Measurements from ENCODE around the gene WDFY4.

The WDFY4 gene

GRCh38 chr10:48708144-48708543, 23.5 kb downstream of the WDFY4 start:
- H3K4me1 ChIP-seq, result peaks cover 0 to 46% (median 0%) of the 10 kb centered on the region in 10 experiments; a peak in 7 of 20 replicates
- no peak for TF ChIP-seq Cebpa-rat (IDR thresholded peaks at IDR 0.05)
- H3K4me3 ChIP-seq, result no peak overlapping the region
- 0 out of 22 replicates have a peak overlapping the region, but pooled peaks of 1 of the 11 experiments have one; percentile 5 for H3K27ac ChIP-seq
- H3K36me3 ChIP-seq, result peaks cover 4 to 68% (median 24%) of the 10 kb centered on the region in 11 experiments; a peak in 18 of 22 replicates
- no peak overlapping the region for H3K9ac ChIP-seq
- 0 out of 22 replicates have a peak, but pooled peaks cover 0 to under 1% (median 0%) of the 10 kb centered on the region in 11 experiments for H3K9me3 ChIP-seq (replicated peaks in 1 of 11)
- H3K27me3 ChIP-seq, result no peaks in the 10 kb centered on the region
- H4K20me1 ChIP-seq, result peaks cover 0 to 64% (median 43%) of the 10 kb centered on the region in 11 experiments; a peak in 14 of 22 replicates
- peak overlapping the region in 3 of 11 experiments; percentile 38 to 70 (median 47); a peak in 5 of 22 replicates for H3K4me2 ChIP-seq

- no peak overlapping the region for H3K4me3 ChIP-seq
- peaks cover 4 to 70% (median 35%) of the 10 kb centered on the region in 11 experiments; a peak in 18 of 22 replicates for H3K36me3 ChIP-seq
- H3K4me1 ChIP-seq, result peaks cover 0 to 63% (median 6%) of the 10 kb centered on the region in 10 experiments; a peak in 10 of 20 replicates
- no peak overlapping the region for H3K4me2 ChIP-seq
- H4K20me1 ChIP-seq, result peaks cover 0 to 45% (median 18%) of the 10 kb centered on the region in 11 experiments; a peak in 11 of 22 replicates
- TF ChIP-seq Cebpa-rat (IDR thresholded peaks at IDR 0.05), result no peak
- H3K27ac ChIP-seq, result no peak overlapping the region
- no peaks in the 10 kb centered on the region for H3K27me3 ChIP-seq
- H3K9me3 ChIP-seq (replicated peaks in 1 of 11), result peaks cover 0 to 25% (median 8%) of the 10 kb centered on the region in 11 experiments; a peak in 15 of 22 replicates
- H3K9ac ChIP-seq, result no peak overlapping the region
Observed at GRCh38 chr10:48710647-48711275, 26.1 kb downstream of the WDFY4 start.

- no peak overlapping the region for H3K4me2 ChIP-seq
- H3K27ac ChIP-seq, result no peak overlapping the region
- no peaks in the 10 kb centered on the region for H3K27me3 ChIP-seq
- peaks cover 4 to 74% (median 35%) of the 10 kb centered on the region in 11 experiments; a peak in 18 of 22 replicates for H3K36me3 ChIP-seq
- H3K4me1 ChIP-seq, result peaks cover 0 to 62% (median 6%) of the 10 kb centered on the region in 10 experiments; a peak in 10 of 20 replicates
- no peak overlapping the region for H3K4me3 ChIP-seq
- peaks cover 0 to 25% (median 8%) of the 10 kb centered on the region in 11 experiments; a peak in 15 of 22 replicates for H3K9me3 ChIP-seq (replicated peaks in 1 of 11)
- H4K20me1 ChIP-seq, result peaks cover 0 to 43% (median 10%) of the 10 kb centered on the region in 11 experiments; a peak in 10 of 22 replicates
- no peak overlapping the region for H3K9ac ChIP-seq
- no peak for TF ChIP-seq Cebpa-rat (IDR thresholded peaks at IDR 0.05)
Observed at GRCh38 chr10:48711830-48712229, 27.2 kb downstream of the WDFY4 start.

- peaks cover 4 to 89% (median 35%) of the 10 kb centered on the region in 11 experiments; a peak in 18 of 22 replicates for H3K36me3 ChIP-seq
- H4K20me1 ChIP-seq, result peaks cover 0 to 36% (median 0%) of the 10 kb centered on the region in 11 experiments; a peak in 7 of 22 replicates
- peak in 2 of 11 experiments; percentile 22 to 38; a peak in 1 of 22 replicates for TF ChIP-seq Cebpa-rat (IDR thresholded peaks at IDR 0.05)
- H3K4me2 ChIP-seq, result peak overlapping the region in 6 of 11 experiments; percentile 37 to 66 (median 52); a peak in 11 of 22 replicates
- no peak overlapping the region for H3K4me3 ChIP-seq
- peak overlapping the region in 4 of 11 experiments; percentile 6 to 65 (median 47); a peak in 7 of 22 replicates for H3K27ac ChIP-seq
- peaks cover 0 to 25% (median 8%) of the 10 kb centered on the region in 11 experiments; a peak in 15 of 22 replicates for H3K9me3 ChIP-seq (replicated peaks in 1 of 11)
- H3K27me3 ChIP-seq, result no peaks in the 10 kb centered on the region
- H3K4me1 ChIP-seq, result peaks cover 0 to 40% (median 6%) of the 10 kb centered on the region in 10 experiments; a peak in 10 of 20 replicates
- no peak overlapping the region for H3K9ac ChIP-seq
Observed at GRCh38 chr10:48714088-48714487, 29.4 kb downstream of the WDFY4 start.

- Histone ChIP-seq H3K27ac (no peak overlapping the region), H3K4me2 (no peak overlapping the region), H3K9ac (no peak overlapping the region), H3K36me3 (peaks cover 0 to 91% (median 17%) of the 10 kb centered on the region in 11 experiments; a peak in 16 of 22 replicates), H3K27me3 (no peaks in the 10 kb centered on the region), H3K4me3 (no peak overlapping the region), H3K9me3 (replicated peaks in 1 of 11) (peaks cover 0 to 25% (median 8%) of the 10 kb centered on the region in 11 experiments; a peak in 15 of 22 replicates), H4K20me1 (peaks cover 0 to 45% (median 10%) of the 10 kb centered on the region in 11 experiments; a peak in 9 of 22 replicates), H3K4me1 (peaks cover 0 to 33% (median 6%) of the 10 kb centered on the region in 10 experiments; a peak in 10 of 20 replicates)
- no peak for TF ChIP-seq Cebpa-rat (IDR thresholded peaks at IDR 0.05)
Observed at GRCh38 chr10:48716416-48716815, 31.7 kb downstream of the WDFY4 start.

GRCh38 chr10:48720611-48721010, 35.9 kb downstream of the WDFY4 start:
- Histone ChIP-seq H3K27ac (no peak overlapping the region), H3K9me3 (replicated peaks in 1 of 11) (peaks cover 0 to 6% (median 0%) of the 10 kb centered on the region in 11 experiments; a peak in 2 of 22 replicates), H3K27me3 (no peaks in the 10 kb centered on the region), H4K20me1 (peaks cover 0 to 74% (median 20%) of the 10 kb centered on the region in 11 experiments; a peak in 11 of 22 replicates), H3K36me3 (peaks cover 0 to 98% (median 10%) of the 10 kb centered on the region in 11 experiments; a peak in 13 of 22 replicates), H3K9ac (no peak overlapping the region), H3K4me3 (no peak overlapping the region), H3K4me2 (no peak overlapping the region), H3K4me1 (peaks cover 0 to 14% (median 6%) of the 10 kb centered on the region in 10 experiments; a peak in 13 of 20 replicates)
- TF ChIP-seq Cebpa-rat (IDR thresholded peaks at IDR 0.05), result no peak

- Histone ChIP-seq H3K4me2 (no peak overlapping the region), H3K36me3 (peaks cover 0 to 98% (median 28%) of the 10 kb centered on the region in 11 experiments; a peak in 17 of 22 replicates), H3K27me3 (no peaks in the 10 kb centered on the region), H3K4me1 (peaks cover 0 to 20% (median 10%) of the 10 kb centered on the region in 10 experiments; a peak in 13 of 20 replicates), H3K9ac (no peak overlapping the region), H4K20me1 (peaks cover 0 to 70% (median 16%) of the 10 kb centered on the region in 11 experiments; a peak in 11 of 22 replicates), H3K27ac (no peak overlapping the region), H3K9me3 (replicated peaks in 1 of 11) (no peaks in the 10 kb centered on the region), H3K4me3 (no peak overlapping the region)
- TF ChIP-seq Cebpa-rat (IDR thresholded peaks at IDR 0.05), result no peak
Observed at GRCh38 chr10:48722153-48723145, 37.8 kb downstream of the WDFY4 start.

GRCh38 chr10:48724127-48724526, 39.5 kb downstream of the WDFY4 start:
- H3K27me3 ChIP-seq, result no peaks in the 10 kb centered on the region
- H3K4me1 ChIP-seq, result peaks cover 0 to 20% (median 10%) of the 10 kb centered on the region in 10 experiments; a peak in 15 of 20 replicates
- peaks cover 14 to 99% (median 44%) of the 10 kb centered on the region in 11 experiments; a peak in 19 of 22 replicates for H3K36me3 ChIP-seq
- H3K27ac ChIP-seq, result no peak overlapping the region
- H4K20me1 ChIP-seq, result peaks cover 0 to 63% (median 12%) of the 10 kb centered on the region in 11 experiments; a peak in 11 of 22 replicates
- H3K9ac ChIP-seq, result no peak overlapping the region
- H3K4me2 ChIP-seq, result no peak overlapping the region
- no peak overlapping the region for H3K4me3 ChIP-seq
- no peak for TF ChIP-seq Cebpa-rat (IDR thresholded peaks at IDR 0.05)
- no peaks in the 10 kb centered on the region for H3K9me3 ChIP-seq (replicated peaks in 1 of 11)
